MM.1S (cell line): ENCODE results near the gene NAGA.

Experiments
- EZH2 ChIP-seq: fragments of 300-600 bp; sonication (generic); optimal IDR thresholded peaks from 2 replicates; pipeline ENCODE3; 2017; ENCODE audit warnings: low read depth, mild to moderate bottlenecking, antibody characterized with exemption, low read length, mixed read lengths
- EZH2phosphoT487 ChIP-seq: fragments of 300-600 bp; sonication (generic); IDR thresholded peaks from 2 replicates; pipeline ENCODE4 v1.6.1; 2018; ENCODE audit warnings: antibody characterized with exemption, low read length
- TF ChIP-seq, protein P1 (sequence below): fragments of 300-600 bp; sonication (generic); IDR thresholded peaks from 2 replicates; pipeline ENCODE4 v1.5.1; 2016; ENCODE audit warnings: antibody characterized with exemption, low read length, mixed read lengths

DNA sequence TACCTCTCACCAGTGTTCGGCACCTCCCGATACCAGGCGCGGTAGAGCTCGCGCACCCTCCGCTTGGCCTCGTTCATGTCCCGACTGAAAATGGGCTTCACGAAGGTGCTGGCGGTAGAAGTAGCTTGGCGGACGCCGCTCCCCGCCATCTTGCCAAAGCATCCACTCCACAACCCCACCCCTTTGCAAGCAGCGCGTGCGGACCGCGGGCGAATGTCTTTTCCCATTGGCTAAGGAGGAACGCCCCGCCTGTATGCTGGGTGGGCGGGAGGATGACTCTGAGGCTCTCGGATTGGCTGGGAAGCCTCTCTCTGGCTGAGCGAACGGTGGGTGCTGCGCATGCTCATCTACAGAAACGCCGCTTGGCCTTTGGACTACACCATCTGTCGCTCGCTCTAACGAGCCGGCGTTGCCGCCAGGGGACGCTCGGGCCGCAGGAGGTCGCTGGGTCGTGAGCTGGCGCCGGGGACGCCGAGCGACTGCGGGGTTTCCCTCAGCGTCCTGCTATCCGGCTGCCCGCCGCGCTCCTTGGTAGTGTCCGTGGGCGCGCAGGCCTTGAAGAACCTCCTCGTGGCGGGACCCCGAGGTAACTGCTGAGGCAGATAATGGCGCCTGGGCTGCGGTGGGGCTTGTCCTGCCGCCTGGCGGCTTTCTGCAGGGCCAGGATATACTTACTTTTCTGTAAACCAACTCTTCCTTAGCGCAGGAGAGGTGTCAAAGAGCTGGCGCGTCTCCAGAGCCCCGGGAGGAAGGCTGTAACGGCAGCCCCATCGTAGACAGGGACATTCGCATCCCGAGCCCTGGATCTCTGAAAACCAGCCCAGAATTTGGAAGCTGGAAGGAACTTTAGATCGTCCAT, 20.2 kb upstream of the NAGA start, which contains the start of gene NDUFA6:
- TF ChIP-seq, protein P1, sequence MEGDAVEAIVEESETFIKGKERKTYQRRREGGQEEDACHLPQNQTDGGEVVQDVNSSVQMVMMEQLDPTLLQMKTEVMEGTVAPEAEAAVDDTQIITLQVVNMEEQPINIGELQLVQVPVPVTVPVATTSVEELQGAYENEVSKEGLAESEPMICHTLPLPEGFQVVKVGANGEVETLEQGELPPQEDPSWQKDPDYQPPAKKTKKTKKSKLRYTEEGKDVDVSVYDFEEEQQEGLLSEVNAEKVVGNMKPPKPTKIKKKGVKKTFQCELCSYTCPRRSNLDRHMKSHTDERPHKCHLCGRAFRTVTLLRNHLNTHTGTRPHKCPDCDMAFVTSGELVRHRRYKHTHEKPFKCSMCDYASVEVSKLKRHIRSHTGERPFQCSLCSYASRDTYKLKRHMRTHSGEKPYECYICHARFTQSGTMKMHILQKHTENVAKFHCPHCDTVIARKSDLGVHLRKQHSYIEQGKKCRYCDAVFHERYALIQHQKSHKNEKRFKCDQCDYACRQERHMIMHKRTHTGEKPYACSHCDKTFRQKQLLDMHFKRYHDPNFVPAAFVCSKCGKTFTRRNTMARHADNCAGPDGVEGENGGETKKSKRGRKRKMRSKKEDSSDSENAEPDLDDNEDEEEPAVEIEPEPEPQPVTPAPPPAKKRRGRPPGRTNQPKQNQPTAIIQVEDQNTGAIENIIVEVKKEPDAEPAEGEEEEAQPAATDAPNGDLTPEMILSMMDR: peak; percentile 95
- TF ChIP-seq EZH2phosphoT487 (no peak), EZH2 (no peak)
